Lung (tissue), 12 donors: Measurements from ENCODE around the gene TC2N. TPM values are rescaled to one million over a fixed set of nuclear protein-coding genes. Genes with fewer than 3 reads are reported as not detected.

Source experiments
- ATAC-seq: fragments of 200-7000 bp; cut with Tn5 transposase; one replicate; pipeline ENCODE4 v1.9.1; 2020; ENCODE audit warnings: moderate number of reproducible peaks; ENCODE audit not compliant: insufficient read depth, low FRiP score
- DNase-seq, 3 donors: peaks; one replicate each; pipeline ENCODE4 v3.0.0-alpha.2; 2013 to 2017
- H3K27ac ChIP-seq, 2 donors: one replicate each; pipeline ENCODE4 v1.5.1; 2013; ENCODE audit warnings: mild to moderate bottlenecking in 2 of 2, moderate library complexity in 2 of 2, control low read depth in 1 of 2, inconsistent platforms in 1 of 2, low read depth in 1 of 2, low read length in 1 of 2
- H3K27me3 ChIP-seq, 3 donors: one replicate each; pipeline ENCODE4 v1.5.1; 2013; ENCODE audit warnings: low read length in 2 of 3; ENCODE audit not compliant: control insufficient read depth in 3 of 3, insufficient read depth in 3 of 3
- H3K36me3 ChIP-seq, 4 donors: one replicate each; pipeline ENCODE4 v1.5.1; 2013; ENCODE audit warnings: low read length in 4 of 4, mild to moderate bottlenecking in 1 of 4, moderate library complexity in 1 of 4; ENCODE audit not compliant: control insufficient read depth in 4 of 4, insufficient read depth in 4 of 4
- H3K4me1 ChIP-seq, 5 donors: one replicate each; pipeline ENCODE4 v1.5.1; 2013; ENCODE audit warnings: low read length in 5 of 5, mild to moderate bottlenecking in 2 of 5, moderate library complexity in 1 of 5; ENCODE audit not compliant: control insufficient read depth in 5 of 5, insufficient read depth in 5 of 5
- H3K4me3 ChIP-seq: one replicate; pipeline ENCODE4 v1.5.1; 2013; ENCODE audit warnings: mild to moderate bottlenecking, control low read depth, moderate library complexity
- H3K9ac ChIP-seq, 2 donors: one replicate each; pipeline ENCODE4 v1.5.1; 2013; ENCODE audit warnings: low read length in 2 of 2, control low read depth in 1 of 2; ENCODE audit not compliant: insufficient read depth in 1 of 2
- H3K9me3 ChIP-seq, 4 donors: one replicate each; pipeline ENCODE4 v1.5.1; 2013; ENCODE audit warnings: low read length in 3 of 4, mild to moderate bottlenecking in 1 of 4, moderate library complexity in 1 of 4; ENCODE audit not compliant: control insufficient read depth in 4 of 4, insufficient read depth in 3 of 4
- CTCF ChIP-seq: IDR thresholded peaks from 2 replicates; pipeline ENCODE4 v1.5.1; 2012; ENCODE audit warnings: mild to moderate bottlenecking; ENCODE audit errors: control extremely low read depth, extremely low read depth
- WGBS, 2 donors: extraction: QIAGEN DNeasy Blood & Tissue Kit; methylation state at CpG; one replicate each; pipeline ENCODE4 v1.1.7; 2013; 5-methylcytosine and 5-hydroxymethylcytosine counted together
- polyA plus RNA-seq, 2 donors: library from polyadenylated mRNA; stranded (reverse); fragments of 200-250 nt; gene quantifications; one replicate each; pipeline ENCODE4 v1.2.1, GENCODE V29; 2013
- total RNA-seq, 2 donors: library from RNA; depleted of rRNA in 1 of 2; stranded (reverse); fragments of >200 nt in 1 of 2; gene quantifications; one replicate each; pipeline ENCODE4 v1.2.1, GENCODE V29; 2014 to 2021
- donor health status: control.
- donor health status: control.
- donor health status: Bipolar disorder and iron deficiency.
- donor health status: healthy.
- donor health status: DM: yes; HTN: yes; CAD: no.

TC2N gene
- total and polyA plus RNA-seq, 4 donors: 20.4 to 128 (median 43.9) TPM

- H3K4me1 ChIP-seq: no peaks in the 10 kb centered on the region
- H3K4me3 ChIP-seq: no peak overlapping the region
- 94% methylated on average over 5 of the region's 5 CpGs for WGBS, 2 donors
- no peak for TF ChIP-seq CTCF
- no peaks in the 10 kb centered on the region for H3K27me3 ChIP-seq
- ATAC-seq (no peak), DNase-seq (no peak)
- H3K9me3 ChIP-seq: no peaks in the 10 kb centered on the region
- H3K27ac ChIP-seq: no peak overlapping the region
- no peaks in the 10 kb centered on the region for H3K36me3 ChIP-seq
- H3K9ac ChIP-seq: no peak overlapping the region
Measured at GRCh38 chr14:91737619-91738018, 129.7 kb downstream of the TC2N start.

GRCh38 chr14:91732859-91733477 lies 134.4 kb downstream of the TC2N start:
- 41 to 54% methylated on average over 2 of the region's 2 CpGs for WGBS, 2 donors
- ATAC-seq: no peak
- Histone ChIP-seq H3K27me3 (no peaks in the 10 kb centered on the region), H3K27ac (no peak overlapping the region), H3K4me1 (no peaks in the 10 kb centered on the region), H3K9me3 (no peaks in the 10 kb centered on the region), H3K4me3 (no peak overlapping the region), H3K36me3 (no peaks in the 10 kb centered on the region), H3K9ac (no peak overlapping the region)
- no peak for DNase-seq
- TF ChIP-seq CTCF: no peak

- Histone ChIP-seq H3K9me3 (no peaks in the 10 kb centered on the region), H3K27ac (no peak overlapping the region), H3K4me1 (no peaks in the 10 kb centered on the region), H3K27me3 (no peaks in the 10 kb centered on the region), H3K4me3 (no peak overlapping the region), H3K36me3 (no peaks in the 10 kb centered on the region), H3K9ac (no peak overlapping the region)
- ATAC-seq (no peak), DNase-seq (no peak)
- no peak for TF ChIP-seq CTCF
- 83 to 89% methylated on average over 5 of the region's 5 CpGs for WGBS, 2 donors
Measured at GRCh38 chr14:91732439-91732838, 134.9 kb downstream of the TC2N start.

- Histone ChIP-seq H3K4me3 (no peak within 1 kb of the TSS), H3K27ac (no peak within 1 kb of the TSS), H3K27me3 (no peaks in the 10 kb centered on the region), H3K9me3 (no peaks in the 10 kb centered on the region), H3K36me3 (no peaks in the 10 kb centered on the region), H3K9ac (no peak within 1 kb of the TSS), H3K4me1 (no peaks in the 10 kb centered on the region)
- no peak for TF ChIP-seq CTCF
- DNase-seq (no peak), ATAC-seq (no peak)
- 93 to 94% methylated on average over 2 of the region's 2 CpGs for whole genome bisulfite sequencing, 2 donors
Measured at GRCh38 chr14:91731986-91732385, 135.3 kb downstream of the TC2N start, which contains the start of gene CATSPERB. CATSPERB (minus strand) TSS chr14:91732086; CDS start chr14:91729479, 2,607 bp downstream.
